HepG2 (cell line): ENCODE data around the gene CD300A. TPM values are rescaled to one million over a fixed set of nuclear protein-coding genes. Genes with fewer than 3 reads are reported as not detected.

Experiments
- ATAC-seq: fragments of 200-7000 bp; cut with Tn5 transposase; 3 replicates; pipeline ENCODE4 v1.9.1; 2020; ENCODE audit warnings: mild to moderate bottlenecking, moderate library complexity
- BruUV-seq: library from RNA; stranded (reverse); fragments of 400-500 nt; replicated peaks from 2 replicates; lab custom pipeline; 2021; lab: Mats Ljungman, UMichigan
- CTCF ChIA-PET: fragments of 300-600 bp; formaldehyde crosslinking; extraction: SDS; loops from one replicate; lab custom pipeline; 2021; ENCODE audit warnings: low total read pairs, inconsistent platforms, low intra/inter-chr PET ratio; lab: Yijun Ruan, JAX
- POLR2A ChIA-PET: fragments of 350-600 bp; sonication (Branson Sonifier 250); formaldehyde crosslinking; loops from one replicate; lab custom pipeline; 2020; ENCODE audit warnings: antibody characterized with exemption, inconsistent platforms; lab: Yijun Ruan, JAX
- DNase-seq: peaks from one replicate; pipeline ENCODE4 v3.0.0-alpha.2; 2015; ENCODE audit warnings: low spot score
- FAIRE-seq: peaks from 3 replicates; lab custom pipeline; 2011; peaks lifted over from hg19 to GRCh38; lab: Jason Lieb, UNC
- H2AFZ ChIP-seq: one replicate; pipeline ENCODE4 v1.6.1; 2011; ENCODE audit warnings: low read length, inconsistent platforms
- H3K27ac ChIP-seq: fragments of 300-600 bp; 3 replicates; pipeline ENCODE4 v1.8.0; 2011; ENCODE audit warnings: mixed run types, mild to moderate bottlenecking, mixed read lengths, low read length, inconsistent platforms; ENCODE audit not compliant: insufficient read depth; ENCODE audit errors: extremely low read length
- H3K27me3 ChIP-seq, 2 experiments: fragments of 200-600 bp in 1 of 2; 2 replicates in 1 of 2; 3 replicates in 1 of 2; pipeline versions ENCODE4 v1.6.0 to v1.8.0; 2011; ENCODE audit warnings: low read length in 2 of 2, mild to moderate bottlenecking in 2 of 2, moderate library complexity in 2 of 2, inconsistent platforms in 1 of 2; ENCODE audit not compliant: insufficient read depth in 2 of 2, control insufficient read depth in 1 of 2
- H3K36me3 ChIP-seq, 2 experiments: fragments of 200-600 bp in 1 of 2; replicated peaks in 1 of 2; 2 replicates in 1 of 2; 3 replicates in 1 of 2; pipeline versions ENCODE4 v1.5.1 to v1.8.0; 2011; ENCODE audit warnings: low read length in 2 of 2, inconsistent platforms in 1 of 2; ENCODE audit not compliant: insufficient read depth in 2 of 2, control insufficient read depth in 1 of 2
- H3K4me1 ChIP-seq: 2 replicates; pipeline ENCODE4 v1.5.1; 2012; ENCODE audit warnings: low read length, inconsistent platforms; ENCODE audit not compliant: insufficient read depth
- H3K4me2 ChIP-seq: 2 replicates; pipeline ENCODE4 v1.6.0; 2011; ENCODE audit warnings: low read depth, low read length, inconsistent platforms
- H3K4me3 ChIP-seq, 3 experiments: fragments of 200-600 bp in 1 of 3; sonication (generic), shearing (Covaris generic) in 1 of 3; replicated peaks in 1 of 3; 2 replicates each; pipeline ENCODE4 v1.5.1; 2011 to 2016; ENCODE audit warnings: low read length in 3 of 3, inconsistent platforms in 2 of 3, low read depth in 2 of 3, mild to moderate bottlenecking in 2 of 3, control low read depth in 1 of 3, mixed read lengths in 1 of 3; ENCODE audit not compliant: insufficient read depth in 1 of 3
- H3K79me2 ChIP-seq: one replicate; pipeline ENCODE4 v1.6.1; 2011; ENCODE audit warnings: low read length, inconsistent platforms; ENCODE audit not compliant: insufficient read depth
- H3K9ac ChIP-seq: 2 replicates; pipeline ENCODE4 v1.6.0; 2011; ENCODE audit warnings: mild to moderate bottlenecking, low read depth, low read length, inconsistent platforms; ENCODE audit not compliant: insufficient read depth
- H3K9me3 ChIP-seq: 2 replicates; pipeline ENCODE4 v1.5.1; 2012; ENCODE audit warnings: mild to moderate bottlenecking, low read length
- H4K20me1 ChIP-seq: 2 replicates; pipeline ENCODE4 v1.6.0; 2011; ENCODE audit warnings: inconsistent platforms, mild to moderate bottlenecking, low read length, moderate library complexity; ENCODE audit not compliant: insufficient read depth
- ATF6 ChIP-seq: sonication (generic); formaldehyde crosslinking; conservative IDR thresholded peaks from 2 replicates; pipeline ENCODE4 v1.4.0; 2020; ENCODE audit warnings: missing genetic modification reagents
- BCL3 ChIP-seq: sonication (generic); formaldehyde crosslinking; IDR thresholded peaks from 2 replicates; pipeline ENCODE4 v1.5.1; 2020; ENCODE audit warnings: mild to moderate bottlenecking, missing genetic modification reagents, moderate library complexity
- BRD4 ChIP-seq: sonication (generic); formaldehyde crosslinking; IDR thresholded peaks from 2 replicates; pipeline ENCODE4 v1.4.0; 2020; ENCODE audit warnings: missing genetic modification reagents
- ELF3 ChIP-seq: IDR thresholded peaks from 2 replicates; pipeline ENCODE4 v1.6.1; 2016; ENCODE audit warnings: missing genetic modification reagents, missing compliant biosample characterization
- HNRNPH1 ChIP-seq: fragments of 200-400 bp; formaldehyde crosslinking; optimal IDR thresholded peaks from 2 replicates; pipeline ENCODE3; 2017; ENCODE audit warnings: mild to moderate bottlenecking, low read depth, low read length
- MAFF ChIP-seq: IDR thresholded peaks from 2 replicates; pipeline ENCODE4 v1.6.1; 2011; ENCODE audit warnings: low read depth, low read length, improper control_type of control experiment
- PPARG ChIP-seq: conservative IDR thresholded peaks from 2 replicates; pipeline ENCODE4 v1.6.1; 2016; ENCODE audit warnings: missing biosample characterization, missing genetic modification reagents
- SKIL ChIP-seq: sonication (generic); formaldehyde crosslinking; IDR thresholded peaks from 2 replicates; pipeline ENCODE4 v1.8.0; 2022; ENCODE audit warnings: missing genetic modification reagents, mild to moderate bottlenecking, moderate library complexity, borderline replicate concordance
- SMAD3 ChIP-seq: sonication (generic); formaldehyde crosslinking; IDR thresholded peaks from 2 replicates; pipeline ENCODE4 v1.4.0; 2020; ENCODE audit warnings: missing genetic modification reagents
- WIZ ChIP-seq: sonication (generic); formaldehyde crosslinking; IDR thresholded peaks from 2 replicates; pipeline ENCODE4 v1.5.1; 2020; ENCODE audit warnings: mild to moderate bottlenecking, missing genetic modification reagents
- ZBTB44 ChIP-seq: sonication (generic); formaldehyde crosslinking; IDR thresholded peaks from 2 replicates; pipeline ENCODE4 v1.4.0; 2020; ENCODE audit warnings: missing genetic modification reagents
- ZMYM4 ChIP-seq: sonication (generic); formaldehyde crosslinking; IDR thresholded peaks from 2 replicates; pipeline ENCODE4 v1.8.1; 2023; ENCODE audit warnings: mild to moderate bottlenecking, missing genetic modification reagents
- ZNF441 ChIP-seq: sonication (generic); formaldehyde crosslinking; IDR thresholded peaks from 2 replicates; pipeline ENCODE4 v1.7.0; 2021; ENCODE audit warnings: missing genetic modification reagents, borderline replicate concordance
- ZNF552 ChIP-seq: sonication (generic); formaldehyde crosslinking; IDR thresholded peaks from 2 replicates; pipeline ENCODE4 v1.9.0; 2022; ENCODE audit warnings: missing genetic modification reagents, mild to moderate bottlenecking, borderline replicate concordance
- WGBS: methylation state at CpG from one replicate; pipeline ENCODE4 v1.1.6; 2017; ENCODE audit warnings: low lambda C conversion rate; 5-methylcytosine and 5-hydroxymethylcytosine counted together
- in situ Hi-C: cut with HindIII; loops from 2 replicates; pipeline ENCODE4 v1.10.0; 2017; ENCODE audit warnings: low pct_unique_long_range_greater_than_20kb; ENCODE audit not compliant: extremely low pct_ligation_motif_present
- intact Hi-C: fragments of 100-400 bp; cut with micrococcal nuclease; formaldehyde crosslinking; loops from one replicate; pipeline ENCODE4 v1.10.0; 2022; ENCODE audit not compliant: unreplicated experiment
- polyA plus RNA-seq, 8 experiments: library from polyadenylated mRNA; depleted of rRNA in 3 of 8; stranded (reverse) in 7 of 8; unstranded in 1 of 8; fragments of >200 nt; fragmentation: Illumina TruSeq in 4 of 8; extraction: Trizol in 4 of 8; gene quantifications; 2 replicates each; pipeline versions ENCODE4 v1.2.1 to v1.2.3, GENCODE V29; 2011 to 2016; ENCODE audit warnings: low read depth in 4 of 8, missing spikeins in 1 of 8, mixed read lengths in 1 of 8; ENCODE audit not compliant: insufficient read depth in 1 of 8
- total RNA-seq, 5 experiments: library from RNA; depleted of rRNA; stranded (reverse); fragments of >200 nt; fragmentation: Illumina TruSeq; extraction: Trizol; gene quantifications; 2 replicates each; pipeline ENCODE4 v1.2.3, GENCODE V29; 2016; ENCODE audit warnings: low read depth in 1 of 5

Gene CD300A
- total and polyA plus RNA-seq, 2 of the 13 experiments (the other 11 are each of a cell fraction or from before 2014, with no cell fraction given): not detected

GRCh38 chr17:74431568-74432423, 34.6 kb upstream of the CD300A start, which contains the start of gene GPRC5C:
GPRC5C (plus strand) TSS chr17:74432088; CDS start chr17:74439777, 7,689 bp downstream.
- peak within 1 kb of the TSS; percentile 82 to 94 (median 89) for H3K4me3 ChIP-seq
- no peaks in the 10 kb centered on the region for H3K9me3 ChIP-seq
- no peak within 1 kb of the TSS for H2AFZ ChIP-seq
- no peaks in the 10 kb centered on the region; a peak in 1 of 5 replicates for H3K36me3 ChIP-seq
- DNase-seq: peak; percentile 95
- peak; percentile 64 for ATAC-seq
- peak within 1 kb of the TSS; percentile 100 for H3K4me2 ChIP-seq
- H3K4me1 ChIP-seq: peaks cover 69% of the 10 kb centered on the region
- POLR2A ChIA-PET: interaction anchor here (1.2 to 5.6 kb wide), 8 partner anchors 11 to 442 kb away, joined by 4 to 159 read pairs (median 20); partner anchors contain the start of genes FDXR and RAB37
- TSS peak; percentile 60 for BruUV-seq
- peak within 1 kb of the TSS; percentile 98 for H3K27ac ChIP-seq
- no peaks in the 10 kb centered on the region; a peak in 1 of 5 replicates for H3K27me3 ChIP-seq
- CTCF ChIA-PET: no interaction called here
- peaks cover 57% of the 10 kb centered on the region for H3K79me2 ChIP-seq
- intact Hi-C loops: no loop called here
- FAIRE-seq: no peak
- in situ Hi-C loops: loop anchor here (10.0 to 25.0 kb wide), 3 partner anchors 323 to 1144 kb away; no protein-coding TSS in a partner anchor
- H3K9ac ChIP-seq: peak within 1 kb of the TSS; percentile 99
- under 1% methylated on average over 33 of the region's 81 CpGs for WGBS
- H4K20me1 ChIP-seq: peaks cover 33% of the 10 kb centered on the region
- peak; percentile 73; the same call in 1 of the 2 replicates for TF ChIP-seq BCL3 (CRISPR knock-in tag)
- peak; percentile 63 for TF ChIP-seq PPARG (CRISPR knock-in tag)
- TF ChIP-seq ZNF441: peak; percentile 35; the same call in 1 of the 2 replicates
- TF ChIP-seq ZBTB44 (CRISPR knock-in tag): 0 out of 2 replicates have a peak, but pooled peaks have one; percentile 29
- peak; percentile 84 for TF ChIP-seq ZNF552 (CRISPR knock-in tag)
- 0 out of 2 replicates have a peak, but pooled peaks have one; percentile 28 for TF ChIP-seq SMAD3
- TF ChIP-seq SKIL (CRISPR knock-in tag): peak; percentile 77
- TF ChIP-seq BRD4 (CRISPR knock-in tag): peak; percentile 58; the same call in 1 of the 2 replicates
- TF ChIP-seq ZMYM4: peak; percentile 67
- TF ChIP-seq HNRNPH1: peak; percentile 34
- TF ChIP-seq WIZ (CRISPR knock-in tag): no peak
- no peak for TF ChIP-seq MAFF
- TF ChIP-seq ATF6: no peak
- TF ChIP-seq ELF3 (CRISPR knock-in tag): peak; percentile 61; the same call in 1 of the 2 replicates
